Measurements from ENCODE around the gene UHRF1.

UHRF1 gene

DNA sequence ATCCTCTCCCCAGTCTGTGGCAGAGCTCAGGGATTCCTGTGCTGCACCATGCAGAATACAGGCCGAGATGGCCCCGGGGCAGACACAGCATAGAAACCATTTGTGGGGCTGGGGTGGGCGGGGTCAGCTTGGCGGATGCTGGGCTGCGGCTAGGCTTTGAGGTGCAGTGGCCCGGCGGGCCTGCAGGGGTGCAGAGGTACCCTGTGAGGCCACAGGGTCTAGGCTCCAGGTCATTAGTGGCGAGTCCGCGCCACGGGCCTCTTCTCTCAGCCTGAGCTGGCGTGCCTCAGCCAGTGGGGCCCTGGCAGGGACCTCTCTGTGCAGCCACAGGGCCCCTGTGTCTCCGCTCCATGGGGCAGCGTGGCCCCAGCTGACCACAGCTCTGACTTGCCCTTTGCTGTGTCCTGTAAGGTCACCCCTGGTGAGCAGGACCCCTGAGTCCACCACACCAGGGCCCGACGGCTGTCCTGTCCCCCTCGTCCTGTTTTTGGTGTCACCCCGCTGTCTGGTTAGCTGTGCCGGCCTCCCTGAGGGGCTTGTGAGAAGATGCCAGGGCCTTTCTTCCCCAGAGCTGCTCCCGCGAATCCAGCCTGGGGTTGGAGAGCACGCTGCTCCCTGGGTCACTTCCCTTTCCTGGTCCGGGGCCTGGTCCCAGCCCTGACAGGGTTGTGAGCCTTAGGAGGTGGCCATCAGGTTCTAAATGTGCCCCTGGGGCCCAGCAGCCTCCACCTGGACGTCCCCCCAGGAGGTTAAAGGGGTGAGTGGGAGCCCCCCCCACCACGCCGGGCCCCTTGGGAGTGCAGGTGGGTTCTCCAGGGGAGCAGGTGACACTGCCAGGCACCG is 71.8 kb downstream of the UHRF1 start:
- Mint-ChIP-seq H3K36me3 (ENCODE audit: low read depth) (peaks cover 6% of the 10 kb centered on the region), H3K27ac (no peak overlapping the region), H3K27me3 (ENCODE audit: low read depth) (no peaks in the 10 kb centered on the region), H3K4me3 (no peak overlapping the region), H3K9me3 (no peaks in the 10 kb centered on the region), H3K4me1 (ENCODE audit: low read depth) (peaks cover 2% of the 10 kb centered on the region)

DNA sequence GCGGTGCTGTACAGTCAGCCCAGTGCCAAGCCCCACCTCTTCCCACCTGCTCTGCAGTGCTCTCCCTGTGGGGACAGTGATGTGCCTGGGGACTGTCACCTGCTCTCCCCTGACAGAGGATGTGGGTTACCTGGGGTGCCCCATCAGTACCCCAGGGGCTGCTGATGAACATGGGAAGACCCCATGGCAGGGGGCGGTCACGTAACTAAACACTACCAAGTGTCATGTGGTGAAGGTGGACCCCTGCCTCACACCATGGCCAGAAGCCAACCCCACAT is 72.3 kb downstream of the UHRF1 start:
- no peak overlapping the region for H3K27ac Mint-ChIP-seq
- no peaks in the 10 kb centered on the region for H3K9me3 Mint-ChIP-seq
- no peak overlapping the region for H3K4me3 Mint-ChIP-seq
- H3K4me1 Mint-ChIP-seq (ENCODE audit: low read depth) = peaks cover 2% of the 10 kb centered on the region
- peaks cover 6% of the 10 kb centered on the region for H3K36me3 Mint-ChIP-seq (ENCODE audit: low read depth)
- H3K27me3 Mint-ChIP-seq (ENCODE audit: low read depth) = no peaks in the 10 kb centered on the region

DNA sequence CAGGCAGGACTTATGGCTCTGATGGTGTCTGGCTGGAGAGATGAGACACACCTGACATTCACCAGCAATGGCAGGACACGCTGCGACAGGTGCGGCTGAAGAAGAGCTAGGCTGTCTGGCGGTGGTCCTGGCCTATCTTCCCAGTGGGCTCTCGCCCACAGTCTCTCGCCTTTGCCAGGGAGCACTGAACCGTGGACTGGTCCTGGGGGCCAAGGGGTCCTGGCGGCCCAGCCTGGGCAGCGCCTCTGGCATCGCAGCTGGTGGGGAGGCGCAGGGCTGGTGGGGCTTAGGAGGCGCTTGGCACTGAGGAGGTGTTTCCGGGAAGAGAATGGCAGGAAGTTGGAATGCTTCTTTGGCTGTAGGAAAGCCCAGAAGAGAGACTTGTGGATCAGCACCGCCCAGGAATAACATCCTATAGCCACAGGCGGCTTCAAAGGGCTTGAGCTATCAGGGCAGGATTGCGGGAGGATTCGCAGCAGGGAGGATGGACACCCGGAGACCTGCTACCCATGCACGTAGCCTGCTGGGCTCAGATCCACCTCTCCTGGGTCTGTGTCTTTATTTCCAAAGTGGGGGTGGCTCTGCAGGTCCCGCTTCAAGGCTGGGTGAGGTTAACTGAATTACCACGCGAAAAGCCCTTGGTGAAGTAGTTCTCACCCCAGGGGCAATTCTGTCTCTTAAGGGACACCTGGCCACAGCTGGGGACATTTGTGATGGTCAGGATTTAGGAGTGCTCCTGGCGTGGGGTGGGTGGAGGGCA is 74.2 kb downstream of the UHRF1 start:
- H3K4me1 Mint-ChIP-seq (ENCODE audit: low read depth) = peaks cover 8% of the 10 kb centered on the region
- no peaks in the 10 kb centered on the region for H3K27me3 Mint-ChIP-seq (ENCODE audit: low read depth)
- H3K9me3 Mint-ChIP-seq = no peaks in the 10 kb centered on the region
- H3K27ac Mint-ChIP-seq = no peak overlapping the region
- H3K36me3 Mint-ChIP-seq (ENCODE audit: low read depth) = no peaks in the 10 kb centered on the region
- H3K4me3 Mint-ChIP-seq = no peak overlapping the region

DNA sequence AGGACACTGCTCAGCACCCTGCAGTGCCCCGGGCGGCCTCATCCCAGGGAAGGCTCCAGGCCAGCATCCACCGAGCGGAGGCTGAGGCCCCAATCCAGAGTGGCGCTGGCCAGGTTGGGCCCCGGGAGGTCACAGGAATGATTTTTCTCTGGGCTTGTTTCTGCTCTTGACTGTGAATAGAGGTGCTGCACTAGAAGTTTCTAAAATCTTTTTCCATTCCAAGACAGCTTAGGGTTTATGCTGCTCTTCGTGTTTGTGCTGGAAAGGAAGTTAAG is 74.7 kb downstream of the UHRF1 start:
- Mint-ChIP-seq H3K9me3 (no peaks in the 10 kb centered on the region), H3K4me3 (no peak overlapping the region), H3K4me1 (ENCODE audit: low read depth) (peaks cover 10% of the 10 kb centered on the region), H3K27me3 (ENCODE audit: low read depth) (no peaks in the 10 kb centered on the region), H3K36me3 (ENCODE audit: low read depth) (no peaks in the 10 kb centered on the region), H3K27ac (no peak overlapping the region)

DNA sequence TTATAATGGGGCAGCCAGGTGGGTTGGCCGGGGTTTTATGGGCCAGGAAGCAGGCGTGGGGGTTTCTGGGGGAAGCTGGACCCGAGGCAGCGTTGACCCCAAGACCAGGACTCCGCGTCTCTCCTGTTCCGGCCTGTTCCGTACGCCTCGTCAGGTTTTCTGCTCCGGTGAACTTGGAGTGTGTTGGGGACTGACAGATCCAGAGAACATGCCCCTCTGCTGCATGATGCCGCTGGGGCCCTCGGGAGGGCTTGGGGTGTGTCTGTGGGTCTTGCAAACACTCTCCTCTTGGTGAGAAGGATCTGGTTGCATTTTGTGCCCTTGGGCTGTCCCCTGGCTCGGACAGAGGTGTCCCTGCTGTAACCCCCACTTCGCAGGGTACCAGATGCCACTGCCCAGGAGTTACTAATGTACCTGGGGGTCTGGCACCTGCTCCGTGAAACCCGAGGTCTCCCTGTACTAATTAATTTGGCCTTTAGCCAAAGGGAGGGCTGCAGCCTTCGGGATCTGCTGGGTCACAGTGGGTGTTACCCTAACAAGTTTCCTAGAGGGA is 75.2 kb downstream of the UHRF1 start:
- H3K4me3 Mint-ChIP-seq = no peak overlapping the region
- no peaks in the 10 kb centered on the region for H3K36me3 Mint-ChIP-seq (ENCODE audit: low read depth)
- H3K4me1 Mint-ChIP-seq (ENCODE audit: low read depth) = peaks cover 10% of the 10 kb centered on the region

DNA sequence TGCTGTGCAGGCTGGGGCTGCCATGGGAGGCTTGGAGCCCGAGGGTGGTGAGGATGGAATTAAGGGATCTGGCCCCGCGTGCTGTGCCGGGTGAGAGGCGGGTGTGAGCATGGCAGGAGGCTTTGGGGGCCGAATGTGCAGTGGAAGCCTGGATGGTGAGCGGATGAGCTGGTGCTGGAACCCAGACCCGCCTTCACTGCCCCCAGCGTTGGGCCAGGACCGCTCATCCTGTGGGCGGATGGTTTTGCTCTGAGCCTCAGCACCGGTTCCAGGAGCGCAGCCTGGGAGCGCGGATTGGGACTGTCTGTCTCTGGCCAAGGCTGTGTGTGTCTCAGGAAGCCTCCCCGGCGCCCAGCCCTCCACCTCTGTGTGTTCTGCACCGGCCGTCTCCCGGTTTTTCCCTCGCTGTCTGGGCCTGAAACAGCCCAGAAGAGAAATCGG is 76.3 kb downstream of the UHRF1 start:
- no peak overlapping the region for H3K27ac Mint-ChIP-seq
- no peaks in the 10 kb centered on the region for H3K27me3 Mint-ChIP-seq (ENCODE audit: low read depth)
- H3K9me3 Mint-ChIP-seq = no peaks in the 10 kb centered on the region
- H3K4me1 Mint-ChIP-seq (ENCODE audit: low read depth) = peaks cover 12% of the 10 kb centered on the region
- no peak overlapping the region for H3K4me3 Mint-ChIP-seq
- H3K36me3 Mint-ChIP-seq (ENCODE audit: low read depth) = peaks cover 3% of the 10 kb centered on the region

More for the DNA sequence above, 75.2 kb downstream of the UHRF1 start:
- Mint-ChIP-seq H3K27ac (no peak overlapping the region), H3K27me3 (ENCODE audit: low read depth) (no peaks in the 10 kb centered on the region), H3K9me3 (no peaks in the 10 kb centered on the region)

DNA sequence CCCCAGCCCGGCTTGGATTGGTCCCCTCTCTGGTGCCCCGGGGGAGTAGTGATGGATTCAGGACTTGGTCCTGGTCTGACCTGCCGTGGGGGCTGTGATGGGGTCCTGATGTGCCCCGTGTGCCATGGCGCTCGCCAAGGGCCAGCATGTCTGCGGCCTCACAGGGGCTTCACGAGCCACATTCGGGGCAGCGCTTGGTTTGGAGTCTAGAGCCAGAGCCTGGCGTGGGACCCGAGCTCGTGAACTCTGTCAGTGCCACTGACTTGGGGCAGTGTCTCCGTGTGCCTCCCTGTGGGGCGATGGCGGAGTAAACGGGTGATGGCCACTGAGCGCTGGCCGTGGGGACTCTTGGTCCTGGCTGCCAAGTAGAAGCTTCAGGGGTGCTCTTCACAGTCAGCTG is 76.8 kb downstream of the UHRF1 start:
- Mint-ChIP-seq H3K36me3 (ENCODE audit: low read depth) (peaks cover 3% of the 10 kb centered on the region), H3K9me3 (no peaks in the 10 kb centered on the region), H3K4me3 (no peak overlapping the region), H3K27ac (no peak overlapping the region), H3K4me1 (ENCODE audit: low read depth) (peaks cover 12% of the 10 kb centered on the region), H3K27me3 (ENCODE audit: low read depth) (no peaks in the 10 kb centered on the region)

DNA sequence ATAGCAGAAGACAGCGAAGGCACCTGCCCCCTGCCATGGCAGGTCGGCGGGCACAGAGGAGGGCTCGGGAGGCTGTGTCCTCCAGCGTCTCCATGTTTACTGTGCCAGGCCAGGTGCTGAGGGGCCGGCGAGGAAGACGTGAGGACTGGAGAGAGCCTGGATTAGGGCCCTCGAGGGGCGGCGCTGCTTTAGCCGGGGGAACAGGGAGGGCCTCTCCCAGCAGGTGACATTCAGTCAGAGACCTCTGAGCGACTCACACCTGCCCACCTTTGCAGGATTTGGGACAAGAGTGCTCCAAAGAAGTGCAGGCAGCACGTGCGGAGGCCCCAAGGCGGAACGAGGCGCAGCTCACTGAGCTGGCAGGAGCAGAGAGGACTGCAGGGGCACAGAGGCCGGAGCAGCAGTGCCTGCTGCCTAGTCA is 77.2 kb downstream of the UHRF1 start:
- no peaks in the 10 kb centered on the region for H3K9me3 Mint-ChIP-seq
- H3K36me3 Mint-ChIP-seq (ENCODE audit: low read depth) = peaks cover 3% of the 10 kb centered on the region
- no peak overlapping the region for H3K4me3 Mint-ChIP-seq
- H3K4me1 Mint-ChIP-seq (ENCODE audit: low read depth) = peaks cover 12% of the 10 kb centered on the region
- H3K27ac Mint-ChIP-seq = no peak overlapping the region
- no peaks in the 10 kb centered on the region for H3K27me3 Mint-ChIP-seq (ENCODE audit: low read depth)

DNA sequence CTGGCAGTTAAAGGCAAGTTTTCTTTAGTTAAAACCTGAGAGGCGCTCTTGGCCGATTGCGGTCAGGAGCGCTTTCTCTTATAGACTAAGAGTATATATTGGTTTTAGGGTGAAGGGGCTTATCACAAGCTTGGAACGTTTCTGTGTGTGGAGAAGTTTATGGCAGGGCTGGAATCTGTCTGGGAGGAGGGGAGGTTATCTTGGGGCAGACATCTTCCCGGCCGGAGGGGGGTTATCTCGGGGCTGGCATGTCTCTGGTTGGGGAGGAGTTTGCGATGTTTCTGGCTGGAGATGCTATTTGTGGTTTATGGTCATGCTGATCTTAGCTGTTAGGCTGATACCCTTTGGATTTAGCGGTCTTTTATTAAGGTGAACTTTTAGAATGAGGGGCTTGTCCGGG is 78.0 kb downstream of the UHRF1 start:
- H3K27me3 Mint-ChIP-seq (ENCODE audit: low read depth) = no peaks in the 10 kb centered on the region
- H3K27ac Mint-ChIP-seq = no peak overlapping the region
- peaks cover 5% of the 10 kb centered on the region for H3K36me3 Mint-ChIP-seq (ENCODE audit: low read depth)
- H3K9me3 Mint-ChIP-seq = no peaks in the 10 kb centered on the region
- peaks cover 9% of the 10 kb centered on the region for H3K4me1 Mint-ChIP-seq (ENCODE audit: low read depth)
- no peak overlapping the region for H3K4me3 Mint-ChIP-seq

DNA sequence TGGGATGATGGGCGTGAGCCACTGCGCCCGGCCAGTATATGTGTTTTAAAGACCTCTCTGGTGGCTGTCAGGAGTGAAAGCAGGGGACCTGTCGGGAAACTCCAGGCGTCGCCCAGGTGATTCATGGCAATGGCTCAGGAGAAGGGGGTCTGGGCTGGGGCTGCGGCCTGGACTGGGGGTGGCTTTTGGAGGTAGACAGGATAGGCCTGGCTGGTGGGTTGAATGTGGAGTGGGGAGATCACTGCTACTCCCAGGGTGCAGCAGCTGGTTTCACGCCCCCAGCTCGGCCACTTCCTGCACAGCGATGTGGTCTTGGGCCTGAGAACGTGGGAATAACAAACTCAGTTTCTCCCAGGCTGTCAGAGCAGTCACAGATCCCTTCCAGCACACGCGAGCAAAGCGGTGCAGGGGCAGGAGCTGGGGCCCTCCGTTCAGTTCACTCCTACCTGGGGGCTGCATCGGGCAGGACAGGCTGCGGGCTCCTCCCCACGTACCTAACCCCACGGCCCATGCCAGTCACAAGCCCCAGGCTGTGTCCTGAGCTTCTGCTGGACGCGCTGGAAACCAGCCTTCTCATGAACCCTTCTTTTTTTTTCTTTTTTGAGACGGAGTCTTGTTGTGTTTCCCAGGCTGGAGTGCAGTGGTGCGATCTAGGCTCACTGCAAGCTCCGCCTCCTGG is 78.5 kb downstream of the UHRF1 start:
- Mint-ChIP-seq H3K36me3 (ENCODE audit: low read depth) (peaks cover 7% of the 10 kb centered on the region), H3K4me1 (ENCODE audit: low read depth) (peaks cover 9% of the 10 kb centered on the region), H3K27ac (no peak overlapping the region), H3K27me3 (ENCODE audit: low read depth) (no peaks in the 10 kb centered on the region), H3K9me3 (no peaks in the 10 kb centered on the region), H3K4me3 (no peak overlapping the region)

DNA sequence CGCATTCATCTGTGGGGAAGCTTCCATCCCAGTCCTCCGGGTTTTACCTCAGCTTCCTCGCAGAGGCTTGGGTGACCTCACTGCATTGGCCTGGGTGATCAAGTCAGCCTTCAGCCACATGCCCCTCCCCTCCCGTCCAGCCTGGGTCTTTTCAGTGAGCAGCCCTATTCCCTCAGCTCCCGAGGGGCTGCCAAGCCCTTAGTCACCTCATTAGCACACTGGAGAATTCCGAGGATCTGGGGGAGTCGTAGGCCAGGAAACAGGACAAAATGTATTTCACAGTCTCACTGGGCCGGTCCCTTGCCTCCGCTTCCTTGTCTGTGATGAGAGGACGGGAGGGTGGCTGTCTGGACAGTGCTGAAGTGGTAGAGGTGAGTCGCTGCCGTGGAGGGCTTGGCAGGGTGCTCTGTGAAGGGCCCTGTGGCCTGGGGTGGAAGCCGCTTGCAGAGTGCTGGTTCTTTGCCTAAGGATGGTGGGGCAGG is 79.5 kb downstream of the UHRF1 start:
- H3K4me1 Mint-ChIP-seq (ENCODE audit: low read depth) = peaks cover 12% of the 10 kb centered on the region

DNA sequence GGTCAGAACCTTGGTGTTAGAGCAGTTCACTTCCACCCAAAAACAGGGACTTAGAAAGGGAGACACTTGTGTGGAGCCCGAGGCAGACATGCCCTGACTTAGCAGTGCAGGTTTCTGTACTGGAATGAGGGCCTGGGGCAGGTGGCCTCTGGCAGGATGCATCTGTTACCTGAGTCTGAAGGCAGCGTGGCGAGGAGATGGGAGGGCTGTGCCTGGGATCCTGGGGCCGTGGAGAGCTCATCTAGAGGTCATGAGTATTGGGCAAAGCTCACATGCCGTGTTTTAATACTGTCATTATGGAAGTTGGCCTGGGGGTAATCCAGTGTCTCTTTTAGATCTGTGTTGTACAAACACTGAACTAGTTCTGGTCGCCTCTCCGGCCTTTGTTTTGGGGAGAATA is 81.0 kb downstream of the UHRF1 start:
- peaks cover 12% of the 10 kb centered on the region for H3K36me3 Mint-ChIP-seq (ENCODE audit: low read depth)

More for the DNA sequence above, 79.5 kb downstream of the UHRF1 start:
- Mint-ChIP-seq H3K4me3 (no peak overlapping the region), H3K27me3 (ENCODE audit: low read depth) (no peaks in the 10 kb centered on the region), H3K9me3 (no peaks in the 10 kb centered on the region), H3K36me3 (ENCODE audit: low read depth) (peaks cover 9% of the 10 kb centered on the region), H3K27ac (no peak overlapping the region)

DNA sequence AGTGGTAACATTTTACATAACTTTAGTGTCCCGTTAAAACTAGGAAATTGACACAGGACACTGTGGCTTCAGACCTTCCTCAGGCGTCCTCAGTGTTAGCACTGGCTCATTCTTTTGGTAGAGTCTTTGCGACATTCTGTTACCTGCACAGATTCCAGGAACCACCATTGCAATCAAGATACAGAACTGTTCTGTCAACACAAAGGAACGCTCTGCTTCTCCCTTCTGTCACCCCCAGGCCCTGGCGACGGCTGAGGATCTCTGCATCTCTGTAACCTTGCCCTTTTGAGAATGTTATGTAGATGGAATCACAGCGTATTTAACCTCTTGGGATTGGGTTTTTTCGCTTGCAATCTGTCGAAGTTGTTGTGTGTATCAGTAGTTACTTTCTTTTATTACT is 82.2 kb downstream of the UHRF1 start:
- no peak overlapping the region for H3K27ac Mint-ChIP-seq
- no peaks in the 10 kb centered on the region for H3K27me3 Mint-ChIP-seq (ENCODE audit: low read depth)
- H3K9me3 Mint-ChIP-seq = no peaks in the 10 kb centered on the region
- peaks cover 12% of the 10 kb centered on the region for H3K4me1 Mint-ChIP-seq (ENCODE audit: low read depth)
- peaks cover 12% of the 10 kb centered on the region for H3K36me3 Mint-ChIP-seq (ENCODE audit: low read depth)
- no peak overlapping the region for H3K4me3 Mint-ChIP-seq

More for the DNA sequence above, 81.0 kb downstream of the UHRF1 start:
- H3K9me3 Mint-ChIP-seq = no peaks in the 10 kb centered on the region
- H3K27ac Mint-ChIP-seq = no peak overlapping the region
- no peak overlapping the region for H3K4me3 Mint-ChIP-seq
- peaks cover 12% of the 10 kb centered on the region for H3K4me1 Mint-ChIP-seq (ENCODE audit: low read depth)
- no peaks in the 10 kb centered on the region for H3K27me3 Mint-ChIP-seq (ENCODE audit: low read depth)

DNA sequence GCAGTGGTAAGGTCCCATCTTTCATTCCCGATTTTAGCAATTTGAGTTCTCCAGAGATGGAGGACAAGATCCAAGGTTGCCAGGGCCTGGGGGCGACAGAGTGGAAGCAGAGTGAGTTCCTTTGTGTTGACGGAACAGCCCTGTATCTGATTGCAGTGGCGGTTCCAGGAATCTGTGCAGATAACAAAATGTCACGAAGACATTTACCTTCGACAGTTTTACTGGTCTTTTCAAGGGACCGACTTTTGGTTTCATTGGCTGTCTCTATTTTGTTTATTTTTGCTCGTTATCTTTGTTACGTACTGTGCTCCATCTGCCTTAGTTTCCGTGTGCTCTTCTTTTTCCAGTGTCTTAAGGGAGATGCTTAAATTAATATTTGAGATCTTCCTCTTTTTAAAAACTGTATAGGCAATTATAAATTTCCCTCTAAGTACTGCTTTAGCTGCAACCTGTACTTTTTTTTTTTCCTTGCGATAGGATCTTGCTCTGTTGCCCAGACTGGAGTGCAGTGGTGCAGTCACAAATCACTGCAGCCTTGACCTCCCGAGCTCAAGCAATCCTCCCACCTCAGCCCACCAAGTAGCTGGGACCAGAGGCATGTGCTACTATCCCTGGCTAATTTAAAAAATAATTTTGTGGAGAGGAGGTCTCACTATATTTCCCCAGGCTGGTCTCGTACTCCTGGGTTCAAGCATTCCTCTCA is 82.8 kb downstream of the UHRF1 start:
- Mint-ChIP-seq H3K27ac (no peak overlapping the region), H3K9me3 (no peaks in the 10 kb centered on the region), H3K27me3 (ENCODE audit: low read depth) (no peaks in the 10 kb centered on the region), H3K4me1 (ENCODE audit: low read depth) (peaks cover 12% of the 10 kb centered on the region), H3K36me3 (ENCODE audit: low read depth) (peaks cover 12% of the 10 kb centered on the region), H3K4me3 (no peak overlapping the region)

All from T-helper 1 cell treated with Interleukin-12 subunit alpha and Interleukin-12 subunit beta and Interleukin-4 antibody, amounts not matched to agents 30 μg/mL and 1 μg/mL, for 36 hours (primary cell).